ENCODE measurements around the gene MCM3AP. TPM values are rescaled to one million over a fixed set of nuclear protein-coding genes. Genes with fewer than 3 reads are reported as not detected.
"Not testable (repeated sequence)": the region's sequence is repeated elsewhere in the genome, so short reads cannot be mapped to it uniquely, and the experiment has no call there.

MCM3AP gene
- polyA plus RNA-seq, 1 donor, result 64.0 TPM

- not testable (repeated sequence) for DNase-seq
These were observed 84.3 kb downstream of the MCM3AP start for GRCh38 chr21:46200877-46201803.

DNA sequence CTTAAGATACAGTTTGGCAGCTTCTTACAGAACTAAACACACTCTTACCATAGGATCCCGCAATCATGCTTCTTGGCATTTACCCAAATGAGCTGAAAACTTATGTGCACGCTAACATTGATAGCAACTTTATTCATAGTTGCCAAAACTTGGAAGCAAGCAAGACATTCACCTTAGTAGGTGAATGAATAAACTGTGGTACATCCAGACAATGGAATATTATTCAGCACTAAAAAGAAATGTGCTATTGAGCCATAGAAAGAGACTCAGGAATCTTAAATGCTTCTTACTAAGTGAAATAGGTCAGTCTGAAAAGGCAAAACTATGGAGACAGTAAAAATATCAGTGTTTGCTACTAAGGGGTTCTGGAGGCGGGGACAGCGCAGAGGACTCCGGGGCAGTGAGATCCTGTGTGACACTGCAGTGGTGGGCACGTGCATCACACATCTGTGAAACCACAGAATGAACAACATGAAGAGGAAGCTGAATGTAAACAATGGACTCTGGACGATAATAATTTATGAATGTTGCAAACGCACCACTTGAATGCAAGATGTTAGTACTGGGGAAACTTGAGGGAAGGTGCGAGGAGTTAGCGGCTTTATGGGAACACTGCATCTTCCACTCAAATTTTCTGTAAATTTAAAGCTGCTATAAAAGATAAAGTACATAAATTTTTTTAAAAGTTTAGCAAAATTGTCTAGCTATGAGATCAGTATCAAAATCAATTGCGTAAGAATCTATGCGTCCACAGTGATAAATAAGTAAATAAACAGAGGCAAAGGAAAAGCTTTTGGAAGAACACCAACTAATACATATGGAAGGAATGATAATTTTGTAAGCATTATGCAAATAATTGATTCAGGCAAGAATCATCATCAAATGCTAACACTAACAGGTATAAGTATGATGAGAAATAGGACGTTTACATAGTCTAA is 85.7 kb downstream of the MCM3AP start:
- no peak for DNase-seq

DNA sequence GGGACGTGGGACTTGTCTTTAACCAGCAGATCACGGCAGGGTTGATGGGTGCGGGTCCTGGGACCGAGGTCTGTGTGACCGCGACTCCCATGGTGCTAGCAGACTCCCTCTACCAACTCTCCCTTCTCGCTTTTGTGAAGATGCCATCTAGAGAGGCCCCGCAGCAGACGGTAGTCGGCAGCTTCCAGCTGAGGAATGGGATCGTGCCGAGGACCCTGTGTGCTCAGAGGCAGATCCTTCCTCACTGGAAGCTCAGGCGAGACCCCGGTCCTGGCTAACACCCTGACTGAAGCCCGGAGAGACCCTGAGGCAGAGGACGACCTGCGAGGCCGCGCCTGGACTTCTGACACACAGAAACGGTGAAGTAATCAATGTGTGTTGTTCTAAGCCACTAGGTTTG is 88.7 kb downstream of the MCM3AP start:
- no peak for DNase-seq

GRCh38 chr21:46195595-46196195 is 89.7 kb downstream of the MCM3AP start:
- no peak for DNase-seq

GRCh38 chr21:46194374-46195334 is 90.8 kb downstream of the MCM3AP start:
- no peak for DNase-seq

GRCh38 chr21:46193829-46194373 is 91.5 kb downstream of the MCM3AP start:
- no peak for DNase-seq

GRCh38 chr21:46191686-46192575 is 93.5 kb downstream of the MCM3AP start:
- no peak for DNase-seq

- no peak for DNase-seq
These were observed 94.1 kb downstream of the MCM3AP start for GRCh38 chr21:46191257-46191685.

DNA sequence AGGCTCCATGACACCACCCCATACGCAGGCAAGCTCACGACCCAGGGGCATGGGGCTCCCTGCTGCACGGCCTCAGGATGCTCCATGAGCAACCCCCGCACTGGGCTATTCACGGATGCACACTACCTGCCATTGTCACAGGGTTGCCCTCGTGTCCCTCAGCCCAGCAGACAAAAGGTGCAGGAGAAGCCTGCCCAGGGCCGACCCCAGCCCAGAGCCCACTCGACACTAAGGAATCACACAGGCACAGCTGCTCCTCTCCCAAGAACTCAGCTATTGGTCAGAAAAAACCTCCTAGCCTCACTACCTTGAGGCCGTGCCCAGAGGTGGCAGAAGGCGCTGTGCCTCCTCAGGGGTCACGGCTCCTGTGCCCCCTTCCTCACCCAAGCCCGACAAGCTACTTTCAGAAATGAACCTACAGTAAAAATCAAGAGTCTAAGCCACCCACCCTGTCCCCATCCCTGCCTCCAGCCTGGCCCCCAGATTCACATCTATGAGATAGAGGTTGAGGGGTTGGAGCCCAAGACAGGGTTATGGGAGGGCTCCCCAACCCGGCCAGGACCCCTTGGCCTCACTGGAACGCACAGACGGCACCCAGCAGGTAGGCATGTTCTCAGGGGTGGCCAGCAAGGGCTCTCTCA is 94.8 kb downstream of the MCM3AP start:
- no peak for DNase-seq

DNA sequence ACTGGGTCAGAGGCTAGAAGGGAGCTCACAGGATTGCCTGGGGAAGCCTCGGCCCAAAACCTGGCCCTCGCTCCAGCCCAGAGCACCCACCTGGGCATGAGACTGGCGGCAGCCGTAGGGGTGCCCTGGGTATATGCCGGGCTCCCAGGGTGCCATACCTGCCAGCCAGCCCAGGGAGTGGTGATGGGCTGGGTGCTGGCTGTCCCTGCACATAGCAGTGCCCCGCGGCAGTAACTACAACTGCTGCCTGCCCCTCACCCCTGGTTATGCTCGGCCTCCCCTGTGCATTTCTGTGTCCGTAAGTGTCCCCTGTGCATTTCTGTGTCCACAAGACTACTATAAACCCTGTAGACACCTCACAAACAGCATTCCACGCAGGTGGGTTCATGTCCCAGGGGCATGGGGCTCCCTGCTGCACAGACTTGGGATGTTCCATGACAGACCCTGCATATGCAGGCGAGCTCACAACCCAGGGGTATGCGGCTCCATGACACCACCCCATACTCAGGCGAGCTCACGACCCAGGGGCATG is 95.4 kb downstream of the MCM3AP start:
- DNase-seq, result no peak

- no peak for DNase-seq
These were observed 96.0 kb downstream of the MCM3AP start for GRCh38 chr21:46189213-46189958.

DNA sequence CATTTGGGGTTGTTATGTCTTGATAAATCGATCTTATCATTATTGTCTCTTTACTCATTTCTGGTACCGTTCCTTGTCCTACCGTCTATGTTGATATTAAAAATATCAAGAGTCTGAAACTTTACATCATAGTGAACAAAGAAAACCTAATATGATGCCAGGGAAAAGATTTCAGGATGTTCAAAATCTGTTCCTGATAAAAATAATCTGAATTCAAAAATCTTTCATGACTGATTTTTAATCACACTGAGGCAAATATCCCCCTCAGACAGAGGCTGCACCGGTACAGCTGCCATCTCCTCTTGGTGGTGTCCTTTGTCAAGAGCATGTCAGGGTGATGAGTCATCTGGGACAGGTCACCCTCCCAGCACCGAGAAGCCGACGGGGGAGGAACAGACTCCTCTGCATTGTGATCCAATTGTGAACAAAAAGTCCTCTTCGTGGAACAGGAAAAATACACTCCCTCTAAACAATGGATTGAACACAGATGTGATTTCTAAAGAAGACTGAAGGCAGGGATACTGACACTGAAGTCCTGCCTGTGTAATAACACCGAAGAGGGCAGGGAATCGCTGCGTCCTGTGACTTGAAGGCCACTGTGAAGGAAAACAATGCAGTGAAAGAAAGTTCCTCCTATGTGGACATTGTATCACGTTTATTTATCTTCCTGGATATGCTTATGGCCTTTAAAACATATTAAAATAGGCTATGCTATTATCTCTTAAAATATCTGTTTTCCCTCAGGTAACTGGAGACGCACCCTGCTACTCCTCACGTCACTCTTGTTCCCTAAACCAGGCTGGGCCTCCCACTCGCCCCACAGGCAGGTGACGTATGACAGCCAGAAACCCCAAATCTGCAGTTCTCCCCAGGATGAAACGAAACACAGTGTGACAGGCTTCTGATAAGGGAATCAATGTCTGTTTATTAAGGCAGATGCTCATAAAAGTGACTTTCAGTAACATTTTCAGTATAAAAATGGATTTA is 96.9 kb downstream of the MCM3AP start:
- DNase-seq, result no peak

- DNase-seq, result no peak
These were observed 97.6 kb downstream of the MCM3AP start for GRCh38 chr21:46187814-46188213.

DNA sequence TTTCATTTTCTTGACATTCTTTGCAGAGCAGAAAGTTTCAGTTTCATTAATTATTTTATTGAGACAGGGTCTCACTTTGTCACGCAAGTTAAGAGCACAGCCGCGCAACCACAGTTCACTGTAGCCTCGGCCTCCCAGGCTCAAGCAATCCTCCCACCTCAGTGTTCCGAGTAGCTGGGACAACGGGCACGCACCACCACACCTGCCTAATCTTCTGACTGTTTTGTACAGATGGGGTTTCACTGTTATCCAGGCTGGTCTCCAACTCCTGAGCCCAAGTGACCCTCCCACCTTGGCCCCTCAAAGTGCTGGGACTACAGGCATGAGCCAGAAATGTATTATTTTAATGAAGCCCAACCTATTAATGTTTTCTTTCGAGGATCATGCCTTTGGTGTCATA is 98.2 kb downstream of the MCM3AP start:
- no peak for DNase-seq

DNA sequence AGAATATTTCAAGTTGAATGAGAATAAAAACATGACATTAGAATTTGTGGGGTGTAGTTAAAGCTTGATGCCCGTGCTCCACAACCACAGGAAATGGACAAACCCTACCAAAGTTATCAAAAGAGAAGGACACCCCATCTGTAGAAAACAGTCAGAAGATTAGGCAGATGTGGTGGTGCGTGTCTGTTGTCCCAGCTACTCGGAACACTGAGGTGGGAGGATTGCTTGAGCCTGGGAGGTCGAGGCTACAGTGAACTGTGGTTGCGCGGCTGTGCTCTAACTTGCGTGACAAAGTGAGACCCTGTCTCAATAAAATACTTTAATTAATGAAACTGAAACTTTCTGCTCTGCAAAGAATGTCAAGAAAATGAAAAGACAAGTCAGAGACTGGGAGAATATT is 99.7 kb downstream of the MCM3AP start:
- no peak for DNase-seq
